Measurements from ENCODE around the gene PRKAR1B.
"Not testable (repeated sequence)": the region's sequence is repeated elsewhere in the genome, so short reads cannot be mapped to it uniquely, and the experiment has no call there.

The PRKAR1B gene

GRCh38 chr7:621572-622285, 105.4 kb downstream of the PRKAR1B start:
- DNase-seq (ENCODE audit: low read depth in 2 of 2) = no peak

GRCh38 chr7:620885-621284, 106.2 kb downstream of the PRKAR1B start:
- no peak for DNase-seq (ENCODE audit: low read depth in 2 of 2)

- DNase-seq (ENCODE audit: low read depth in 2 of 2) = no peak
Measured at GRCh38 chr7:620056-620455, 107.0 kb downstream of the PRKAR1B start.

- no peak for DNase-seq (ENCODE audit: low read depth in 2 of 2)
Measured at GRCh38 chr7:619368-619840, 107.7 kb downstream of the PRKAR1B start.

GRCh38 chr7:618539-619367, 108.3 kb downstream of the PRKAR1B start:
- peak in 1 of 2 donors; percentile 50 for DNase-seq (ENCODE audit: low read depth in 2 of 2)

- no peak for DNase-seq (ENCODE audit: low read depth in 2 of 2)
Measured at GRCh38 chr7:617614-618538, 109.2 kb downstream of the PRKAR1B start.

- DNase-seq (ENCODE audit: low read depth in 2 of 2) = no peak
Measured at GRCh38 chr7:613442-614140, 113.5 kb downstream of the PRKAR1B start.

- DNase-seq (ENCODE audit: low read depth in 2 of 2) = not testable (repeated sequence)
Measured at GRCh38 chr7:611837-612236, 115.2 kb downstream of the PRKAR1B start.

GRCh38 chr7:611281-611810, 115.7 kb downstream of the PRKAR1B start:
- DNase-seq (ENCODE audit: low read depth in 2 of 2) = no peak

- no peak for DNase-seq (ENCODE audit: low read depth in 2 of 2)
Measured at GRCh38 chr7:610531-611280, 116.4 kb downstream of the PRKAR1B start.

GRCh38 chr7:610141-610530, 116.9 kb downstream of the PRKAR1B start:
- no peak for DNase-seq (ENCODE audit: low read depth in 2 of 2)

GRCh38 chr7:609365-609764, 117.7 kb downstream of the PRKAR1B start:
- DNase-seq (ENCODE audit: low read depth in 2 of 2) = no peak

GRCh38 chr7:608954-609353, 118.1 kb downstream of the PRKAR1B start:
- no peak for DNase-seq (ENCODE audit: low read depth in 2 of 2)

- no peak for DNase-seq (ENCODE audit: low read depth in 2 of 2)
Measured at GRCh38 chr7:608361-608760, 118.7 kb downstream of the PRKAR1B start.

- peak in 1 of 2 donors; percentile 40 for DNase-seq (ENCODE audit: low read depth in 2 of 2)
Measured at GRCh38 chr7:607938-608337, 119.1 kb downstream of the PRKAR1B start.

GRCh38 chr7:605661-606450, 121.2 kb downstream of the PRKAR1B start:
- no peak for DNase-seq (ENCODE audit: low read depth in 2 of 2)

GRCh38 chr7:604884-605531, 122.1 kb downstream of the PRKAR1B start:
- DNase-seq (ENCODE audit: low read depth in 2 of 2) = no peak

- peak; percentile 96 to 97 for DNase-seq (ENCODE audit: low read depth in 2 of 2)
Measured at GRCh38 chr7:604001-604883, 122.8 kb downstream of the PRKAR1B start.

Data from stimulated activated CD8-positive, alpha-beta memory T cell treated with anti-CD3 and anti-CD28 coated beads, Interleukin-15, amount 100 ng/mL, for 4 hours (primary cell).